Upper lobe of right lung (tissue), 1 donor: ENCODE data around the gene ZNF783. TPM values are rescaled to one million over a fixed set of nuclear protein-coding genes. Genes with fewer than 3 reads are reported as not detected.

ENCODE experiments used
- ATAC-seq: fragments of 200-7000 bp; cut with Tn5 transposase; one replicate; pipeline ENCODE4 v1.9.1; 2020; ENCODE audit warnings: mild to moderate bottlenecking, moderate library complexity
- DNase-seq: peaks from one replicate; pipeline ENCODE4 v3.0.0-alpha.2; 2020
- H3K27ac ChIP-seq: fragments of 200-600 bp; one replicate; pipeline ENCODE4 v1.8.0; 2022
- H3K27me3 ChIP-seq: fragments of 200-600 bp; one replicate; pipeline ENCODE4 v1.8.0; 2022; ENCODE audit warnings: mild to moderate bottlenecking
- H3K36me3 ChIP-seq: fragments of 200-600 bp; one replicate; pipeline ENCODE4 v1.8.0; 2022
- H3K4me1 ChIP-seq: fragments of 200-600 bp; one replicate; pipeline ENCODE4 v1.8.0; 2022
- H3K4me3 ChIP-seq: fragments of 200-600 bp; one replicate; pipeline ENCODE4 v1.8.0; 2022; ENCODE audit warnings: mild to moderate bottlenecking
- H3K9me3 ChIP-seq: fragments of 200-600 bp; one replicate; pipeline ENCODE4 v1.8.0; 2022
- CTCF ChIP-seq: fragments of 200-600 bp; IDR thresholded peaks from one replicate; pipeline ENCODE4 v1.8.0; 2022; ENCODE audit warnings: antibody characterized with exemption
- intact Hi-C: fragments of 100-400 bp; cut with DNase I; formaldehyde crosslinking; loops from one replicate; pipeline ENCODE4 v1.11.0; 2022
- total RNA-seq: library from RNA; stranded (reverse); fragmentation: NEBNext Ultra II Directional; extraction: Animal tissue kit (Norgen Biotek cat#: 25700); gene quantifications from one replicate; pipeline ENCODE4 v1.2.1, GENCODE V29; 2021
- donor health status: DM: no; HTN: yes; CAD: no; lungs with severe emphysema.

ZNF783 gene
- total RNA-seq, 1 donor from 2014 or later = 18.8 TPM

- Histone ChIP-seq H3K36me3 (no peaks in the 10 kb centered on the region), H3K27ac (no peak overlapping the region), H3K27me3 (no peaks in the 10 kb centered on the region), H3K9me3 (no peaks in the 10 kb centered on the region), H3K4me1 (peaks cover 16% of the 10 kb centered on the region), H3K4me3 (no peak overlapping the region)
- ATAC-seq (no peak), DNase-seq (no peak)
- no peak for TF ChIP-seq CTCF
- intact Hi-C loops = no loop called here
Measured at GRCh38 chr7:149238051-149238450, 23.9 kb upstream of the ZNF783 start.

GRCh38 chr7:149239345-149240143 is 22.5 kb upstream of the ZNF783 start, which contains the start of gene ZNF212:
Gene ZNF212, plus strand, starts transcription at chr7:149239651. Its CDS starts 128 bp downstream, at chr7:149239779.
- ATAC-seq = peak; percentile 100
- intact Hi-C loops = no loop called here
- H3K27ac ChIP-seq = peak within 1 kb of the TSS; percentile 72
- H3K4me3 ChIP-seq = peak within 1 kb of the TSS; percentile 95
- peak; percentile 87 for TF ChIP-seq CTCF
- peak; percentile 96 for DNase-seq
- H3K4me1 ChIP-seq = peaks cover 16% of the 10 kb centered on the region
- H3K9me3 ChIP-seq = no peaks in the 10 kb centered on the region
- H3K27me3 ChIP-seq = no peaks in the 10 kb centered on the region
- no peaks in the 10 kb centered on the region for H3K36me3 ChIP-seq

- peaks cover 16% of the 10 kb centered on the region for H3K4me1 ChIP-seq
- no peak overlapping the region for H3K27ac ChIP-seq
- no peaks in the 10 kb centered on the region for H3K9me3 ChIP-seq
- peak overlapping the region; percentile 95 for H3K4me3 ChIP-seq
- TF ChIP-seq CTCF = no peak
- ATAC-seq (no peak), DNase-seq (no peak)
- no peaks in the 10 kb centered on the region for H3K27me3 ChIP-seq
- H3K36me3 ChIP-seq = no peaks in the 10 kb centered on the region
- intact Hi-C loops = no loop called here
Measured at GRCh38 chr7:149240637-149241036, 21.4 kb upstream of the ZNF783 start.

- ATAC-seq = no peak
- H3K27ac ChIP-seq = no peak overlapping the region
Measured at GRCh38 chr7:149241696-149242095, 20.3 kb upstream of the ZNF783 start.

GRCh38 chr7:149245244-149245643 is 16.8 kb upstream of the ZNF783 start:
- no peak for TF ChIP-seq CTCF
- ATAC-seq (no peak), DNase-seq (no peak)
- Histone ChIP-seq H3K4me3 (no peak overlapping the region), H3K27me3 (no peaks in the 10 kb centered on the region), H3K4me1 (peaks cover 9% of the 10 kb centered on the region), H3K36me3 (peaks cover 1% of the 10 kb centered on the region), H3K27ac (no peak overlapping the region), H3K9me3 (no peaks in the 10 kb centered on the region)
- intact Hi-C loops = no loop called here

More at GRCh38 chr7:149241696-149242095, 20.3 kb upstream of the ZNF783 start:
- Histone ChIP-seq H3K36me3 (no peaks in the 10 kb centered on the region), H3K27me3 (no peaks in the 10 kb centered on the region), H3K9me3 (no peaks in the 10 kb centered on the region), H3K4me3 (no peak overlapping the region), H3K4me1 (peaks cover 16% of the 10 kb centered on the region)
- TF ChIP-seq CTCF = no peak
- no peak for DNase-seq
- intact Hi-C loops = no loop called here
